Endometrial microvascular endothelial cells (primary cell): ENCODE data around the gene OXSR1. TPM values are rescaled to one million over a fixed set of nuclear protein-coding genes. Genes with fewer than 3 reads are reported as not detected.

Source experiments
- in situ Hi-C: cut with HindIII; loops from 2 replicates; pipeline ENCODE4 v1.10.0; 2017; ENCODE audit warnings: low sequenced_read_pairs, low pct_unique_long_range_greater_than_20kb; ENCODE audit errors: inconsistent ontology term
- total RNA-seq: library from RNA; depleted of rRNA; stranded (reverse); fragments of >200 nt; gene quantifications from one replicate; pipeline ENCODE4 v1.2.3, GENCODE V29; 2015; ENCODE audit errors: inconsistent ontology term

OXSR1 gene
- total RNA-seq, 1 donor from 2014 or later = 31.7 TPM

DNA sequence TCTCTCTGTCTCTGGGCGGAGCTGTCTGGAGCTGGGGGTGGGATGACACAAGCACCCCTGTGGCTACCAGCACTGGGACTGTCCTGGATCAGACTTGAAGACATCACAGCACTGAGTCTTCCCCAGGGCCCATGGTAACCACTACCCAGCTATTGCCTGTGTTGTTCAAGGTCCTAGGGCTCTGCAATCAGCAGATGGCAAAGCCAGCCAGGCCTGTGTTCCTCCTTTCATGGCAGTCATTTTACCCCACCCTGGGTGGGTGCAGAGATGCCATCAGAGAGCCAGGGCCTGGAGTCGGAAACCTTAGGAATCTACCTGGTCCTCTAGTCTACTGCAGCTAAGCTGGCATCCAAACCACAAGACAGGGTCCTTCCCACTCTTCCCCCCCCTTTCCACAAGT, 38.4 kb downstream of the OXSR1 start:
- in situ Hi-C loops = no loop called here

DNA sequence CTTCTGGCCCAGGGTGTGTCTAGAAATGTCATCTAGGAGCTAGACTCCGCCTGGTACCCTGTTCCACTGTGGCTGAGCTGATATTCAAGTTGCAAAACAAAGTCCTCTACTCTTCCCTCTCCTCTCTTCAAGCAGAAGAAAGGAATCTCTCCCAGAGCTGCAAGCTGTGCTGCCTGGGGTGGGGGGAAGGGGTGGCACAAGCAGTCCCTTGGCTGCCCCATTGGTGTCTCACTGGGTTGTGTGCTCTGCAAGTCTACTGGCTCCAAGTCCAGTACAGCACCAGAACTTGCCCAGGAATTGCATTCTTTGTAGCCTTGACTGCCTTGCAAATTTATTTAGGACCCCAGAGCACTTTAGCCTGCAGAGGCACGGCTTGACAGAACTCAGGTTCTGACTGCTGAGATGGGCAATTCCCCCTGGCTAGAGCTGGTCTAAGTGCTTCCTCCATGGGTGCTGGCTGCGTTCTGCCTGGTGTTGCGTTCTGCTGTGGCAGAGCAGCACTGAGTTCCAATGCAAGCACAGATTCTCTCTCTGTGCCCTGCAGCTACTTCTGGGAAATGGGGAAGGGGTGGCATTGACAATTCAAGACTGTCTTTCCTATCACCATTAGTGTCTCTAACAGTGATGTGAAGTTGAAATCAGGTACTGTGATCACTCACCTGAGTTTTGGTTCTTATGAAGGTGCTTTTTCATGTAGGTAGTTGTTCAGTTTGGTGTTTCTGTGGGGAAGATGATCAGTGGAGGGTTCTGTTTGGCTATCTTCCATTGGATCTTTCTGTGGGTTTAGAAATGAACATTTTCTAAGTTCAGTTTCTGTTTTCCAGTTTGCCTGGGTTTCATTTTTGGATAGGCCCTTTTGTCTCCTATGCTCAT, 39.5 kb downstream of the OXSR1 start:
- in situ Hi-C loops = no loop called here

DNA sequence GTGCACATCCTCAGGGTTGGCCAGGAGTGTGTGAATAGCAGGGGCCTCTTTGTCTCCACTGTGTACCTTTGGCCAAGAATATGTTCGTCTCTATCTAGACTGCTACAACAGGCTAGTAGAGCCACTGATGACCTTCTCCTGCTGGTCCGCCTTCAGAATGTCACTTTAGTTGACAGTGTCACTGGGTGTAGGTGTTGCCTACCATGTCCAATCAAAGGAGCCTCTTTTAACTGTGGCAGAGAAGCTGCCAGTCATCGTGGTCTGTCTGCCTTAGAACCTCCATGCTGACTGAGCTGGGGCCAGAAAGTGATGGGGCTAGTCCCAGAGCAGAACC, 40.1 kb downstream of the OXSR1 start:
- in situ Hi-C loops = no loop called here

DNA sequence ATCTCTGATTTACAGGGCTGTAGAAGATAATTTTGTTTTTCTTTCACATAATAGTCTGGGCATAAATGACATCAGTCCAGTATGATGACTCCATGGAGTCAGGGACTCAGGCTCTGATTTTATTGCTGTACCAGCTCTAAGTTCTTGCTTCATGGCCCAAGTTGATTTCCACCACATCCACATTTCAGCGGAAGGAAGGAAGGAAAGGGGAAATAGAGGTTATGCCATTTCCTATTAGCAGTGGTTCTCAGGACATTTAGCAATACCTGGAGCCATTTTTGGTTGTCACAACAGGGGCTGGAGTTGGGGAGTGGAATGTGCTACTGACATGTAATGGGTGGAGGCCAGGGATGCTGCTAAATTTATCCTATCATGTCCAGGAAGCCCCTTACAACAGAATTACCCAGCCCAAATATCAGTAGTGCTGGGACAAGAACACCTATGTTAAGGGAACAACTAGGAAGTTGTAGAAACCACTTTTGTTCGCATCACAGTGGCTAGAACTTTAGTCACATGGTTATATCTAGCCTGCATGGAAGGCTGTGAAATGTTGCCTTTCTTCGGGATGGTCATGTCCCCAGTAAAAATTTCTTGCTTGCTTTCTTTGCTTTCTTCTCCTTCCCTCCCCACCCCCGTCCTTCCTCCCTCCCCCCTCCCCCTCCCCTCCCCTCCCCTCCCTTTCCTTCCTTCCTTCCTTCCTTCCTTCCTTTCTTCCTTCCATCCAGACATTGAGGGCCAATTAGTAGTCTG, 42.1 kb downstream of the OXSR1 start:
- in situ Hi-C loops = no loop called here

DNA sequence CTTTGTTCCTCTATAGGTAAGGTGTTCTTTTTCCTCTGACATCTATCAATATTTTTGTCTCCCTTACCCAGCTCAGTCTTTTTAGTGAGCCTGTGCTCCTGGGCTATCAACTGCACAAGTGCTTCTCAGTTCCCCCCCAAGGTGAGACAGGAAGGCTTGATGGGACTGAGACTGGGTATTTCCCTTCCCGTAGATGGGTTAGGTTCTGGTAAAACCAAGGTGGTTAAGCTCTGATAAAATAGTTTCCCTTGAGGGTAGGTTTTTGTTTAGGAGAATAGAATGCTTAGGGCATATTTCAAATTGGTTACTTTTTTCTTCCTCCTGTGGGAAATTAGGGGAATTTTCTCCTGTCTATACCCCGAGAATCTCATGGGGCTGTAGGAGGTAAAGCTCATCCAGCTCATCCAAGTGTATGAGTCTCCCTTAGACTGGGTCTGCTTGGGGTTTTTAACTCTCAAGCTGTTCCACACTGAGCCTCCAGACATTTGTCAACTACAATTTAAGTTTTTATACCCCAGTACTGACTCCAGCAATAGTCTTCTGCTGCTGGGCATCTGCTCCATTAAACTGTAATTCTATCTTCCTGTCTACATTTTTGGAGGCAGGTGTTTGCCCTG, 44.9 kb downstream of the OXSR1 start:
- in situ Hi-C loops = no loop called here

DNA sequence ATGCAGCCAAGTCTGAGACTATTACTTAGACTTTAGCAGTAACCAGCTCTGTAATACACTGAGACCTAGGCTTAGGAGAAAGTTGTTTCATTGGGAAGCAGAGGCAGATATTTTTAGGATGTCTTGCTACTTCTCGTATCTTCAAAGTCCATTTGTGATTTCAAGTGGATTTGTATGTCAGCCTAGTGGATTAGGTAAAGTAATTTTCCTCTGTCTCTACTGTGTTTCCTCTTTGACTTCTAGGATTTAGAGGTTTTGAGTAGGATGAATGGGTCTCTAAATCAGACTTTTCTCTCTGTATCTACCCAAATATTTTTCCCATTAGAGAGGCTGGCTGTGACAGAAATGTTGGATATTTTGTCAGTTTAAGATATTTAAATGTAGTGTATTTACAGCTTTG, 46.8 kb downstream of the OXSR1 start:
- in situ Hi-C loops = no loop called here

DNA sequence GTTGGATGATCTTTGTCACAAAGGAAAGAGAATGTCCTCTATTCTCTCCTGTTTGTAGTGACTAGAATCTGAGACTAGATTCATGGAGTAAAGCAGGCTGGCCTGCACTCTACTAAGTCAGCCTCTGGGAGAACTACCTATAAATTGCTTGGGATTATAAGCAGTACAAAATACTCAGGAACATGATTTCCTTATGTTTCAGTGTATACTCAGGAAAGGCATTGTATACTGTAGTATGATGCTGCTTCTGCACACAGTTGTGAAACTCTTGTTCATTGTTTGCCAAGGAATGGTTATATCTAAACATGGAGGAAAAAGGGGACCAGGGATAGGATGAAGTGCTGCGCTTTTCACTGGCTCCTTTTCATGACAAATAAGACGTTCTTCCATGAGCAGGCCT, 49.2 kb downstream of the OXSR1 start:
- in situ Hi-C loops = no loop called here

DNA sequence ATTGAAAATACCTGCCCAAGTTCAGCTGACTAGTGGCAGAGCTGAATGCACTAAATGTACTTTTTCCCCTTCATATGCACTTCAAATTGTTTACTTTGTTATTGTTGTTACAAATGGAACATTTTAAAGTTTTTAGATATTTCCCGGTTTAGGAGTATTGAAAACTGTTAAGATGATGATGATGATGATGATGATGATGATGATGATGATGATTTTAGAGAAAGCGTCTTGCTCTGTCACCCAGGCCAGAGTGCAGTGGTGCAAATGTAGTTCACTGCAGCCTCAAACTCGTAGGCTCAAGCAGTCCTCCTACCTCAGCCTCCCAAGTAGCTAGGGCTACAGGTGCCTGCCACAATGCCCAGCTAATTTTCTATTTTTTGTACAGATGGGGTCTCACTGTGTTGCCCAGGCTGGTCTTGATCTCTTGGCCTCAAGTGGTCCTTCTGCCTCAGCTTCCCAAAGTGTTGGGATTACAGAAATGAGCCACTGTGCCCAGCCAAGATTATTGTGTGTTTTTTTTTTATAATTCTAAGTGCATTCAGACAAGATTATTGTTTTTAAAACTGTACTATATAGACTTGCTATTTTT, 54.4 kb downstream of the OXSR1 start:
- in situ Hi-C loops = no loop called here

DNA sequence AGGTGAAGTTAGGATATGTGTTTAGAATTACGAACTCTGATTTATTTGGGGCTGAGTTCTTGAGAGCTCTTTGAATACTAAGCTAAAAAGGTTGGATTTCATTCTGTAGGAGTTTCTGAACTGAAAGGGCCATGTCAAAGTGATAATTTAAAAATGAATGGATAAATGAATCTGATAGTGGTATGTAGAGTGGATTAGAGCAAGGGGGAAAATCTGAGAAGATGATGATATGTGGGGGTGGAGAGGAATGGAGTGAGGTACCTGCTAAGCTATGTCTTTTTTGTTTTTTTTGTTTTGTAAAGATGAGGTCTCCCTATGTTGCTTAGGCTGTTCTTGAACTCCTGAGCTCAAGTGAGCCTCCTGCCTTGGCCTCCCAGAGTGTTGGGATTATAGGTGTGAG, 55.7 kb downstream of the OXSR1 start:
- in situ Hi-C loops = no loop called here

DNA sequence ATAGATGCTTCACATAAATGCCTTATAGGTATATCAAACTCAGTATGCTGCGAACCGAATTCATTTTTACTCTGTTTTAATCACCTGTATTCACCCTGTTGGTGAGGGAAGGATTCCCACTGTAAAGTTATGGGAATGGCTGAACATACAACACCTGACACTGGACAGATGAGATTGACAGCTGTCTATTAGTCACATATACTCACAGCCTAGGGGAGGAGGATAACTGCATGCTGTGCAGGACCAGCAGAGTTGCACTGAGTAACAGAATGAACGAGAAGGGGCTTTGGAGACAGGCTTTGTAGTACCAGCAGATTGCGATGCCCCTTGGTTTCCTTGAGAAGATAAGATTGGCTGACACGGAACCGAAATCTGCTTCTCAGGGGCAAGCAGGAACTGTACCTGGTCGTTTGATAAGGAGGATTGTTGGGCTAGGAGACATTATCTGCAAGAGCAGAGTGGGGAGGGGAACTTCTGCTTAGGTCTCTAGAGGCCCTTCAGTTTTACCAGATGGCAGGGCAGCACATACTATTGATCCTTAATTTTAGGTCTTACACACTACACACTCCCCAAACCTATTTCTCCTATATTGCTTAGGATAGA, 56.8 kb downstream of the OXSR1 start:
- in situ Hi-C loops = no loop called here

DNA sequence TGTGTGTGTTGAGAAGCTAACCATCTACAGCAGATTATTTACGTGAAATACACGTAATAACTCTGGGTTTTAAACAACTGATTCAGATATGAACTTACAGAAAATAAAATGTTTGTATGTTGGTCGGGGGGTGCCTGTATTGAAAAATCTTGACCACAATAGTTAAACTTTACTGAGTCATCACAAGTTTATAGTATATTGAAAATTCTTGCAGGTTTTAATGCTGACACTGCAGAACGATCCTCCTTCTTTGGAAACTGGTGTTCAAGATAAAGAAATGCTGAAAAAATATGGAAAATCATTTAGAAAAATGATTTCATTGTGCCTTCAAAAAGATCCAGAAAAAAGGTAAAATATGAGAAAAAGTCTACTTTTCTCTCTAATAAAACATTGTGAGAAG, 59.0 kb downstream of the OXSR1 start:
- in situ Hi-C loops = no loop called here

DNA sequence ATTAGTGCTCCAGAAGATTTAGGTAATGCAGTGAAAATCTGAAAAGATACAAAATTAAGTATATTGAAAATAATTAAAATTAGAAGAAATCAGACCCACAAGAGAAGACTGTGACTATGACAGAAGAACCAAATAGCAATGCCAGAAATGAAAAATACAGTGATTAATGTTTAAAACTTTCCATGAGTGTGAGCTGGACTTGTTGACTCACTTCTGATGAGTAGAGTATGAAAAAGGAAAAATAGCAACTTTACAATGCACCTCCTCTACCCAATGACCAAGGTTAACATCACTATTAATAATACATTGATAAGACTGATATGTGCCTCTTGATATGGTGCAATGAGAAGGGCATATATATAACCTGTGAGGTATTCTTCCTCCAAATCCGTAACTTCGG, 60.9 kb downstream of the OXSR1 start:
- in situ Hi-C loops = loop anchor here (25.0 kb wide), 1 partner anchor 89 kb away; the partner anchor contains the start of genes ACAA1 and MYD88

DNA sequence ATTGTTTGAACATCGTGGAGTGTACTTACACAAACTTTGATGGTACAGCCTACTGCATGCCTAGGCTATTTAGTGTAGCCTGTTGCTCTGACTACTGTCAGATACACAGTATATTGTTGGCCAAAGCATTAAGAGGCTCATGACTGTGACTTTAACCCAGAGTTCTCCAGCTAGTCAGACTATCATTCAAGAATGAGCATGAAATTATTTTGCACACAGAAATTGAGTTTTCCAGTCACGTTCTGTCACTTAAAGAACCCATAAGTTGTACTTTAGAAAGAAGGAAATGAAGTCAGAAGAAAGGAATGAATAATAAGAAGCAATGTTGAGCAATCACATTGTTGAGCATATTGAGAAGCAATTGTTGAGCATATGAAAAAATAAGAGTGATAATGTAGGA, 62.7 kb downstream of the OXSR1 start:
- in situ Hi-C loops = loop anchor here (25.0 kb wide), 1 partner anchor 91 kb away; the partner anchor contains the start of genes ACAA1 and MYD88

DNA sequence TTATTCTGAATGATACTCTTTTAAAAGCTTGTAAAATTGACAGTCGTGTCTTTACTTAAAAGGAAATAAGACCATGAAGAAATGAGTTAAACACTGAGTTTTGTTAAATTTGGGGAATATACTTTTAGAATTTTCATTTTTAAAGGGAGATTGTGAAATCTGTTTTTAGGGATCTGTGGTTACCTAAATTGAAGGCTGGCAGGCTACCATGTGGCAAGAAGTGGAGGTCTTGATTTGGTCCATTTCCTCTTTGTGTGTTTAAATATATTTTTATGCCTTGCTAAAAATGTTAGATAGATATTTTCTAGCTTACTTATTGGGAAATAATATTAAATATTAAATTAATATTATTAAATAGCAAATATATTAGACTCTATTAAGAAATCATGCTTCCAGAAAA, 63.7 kb downstream of the OXSR1 start:
- in situ Hi-C loops = loop anchor here (25.0 kb wide), 1 partner anchor 92 kb away; the partner anchor contains the start of genes ACAA1 and MYD88

DNA sequence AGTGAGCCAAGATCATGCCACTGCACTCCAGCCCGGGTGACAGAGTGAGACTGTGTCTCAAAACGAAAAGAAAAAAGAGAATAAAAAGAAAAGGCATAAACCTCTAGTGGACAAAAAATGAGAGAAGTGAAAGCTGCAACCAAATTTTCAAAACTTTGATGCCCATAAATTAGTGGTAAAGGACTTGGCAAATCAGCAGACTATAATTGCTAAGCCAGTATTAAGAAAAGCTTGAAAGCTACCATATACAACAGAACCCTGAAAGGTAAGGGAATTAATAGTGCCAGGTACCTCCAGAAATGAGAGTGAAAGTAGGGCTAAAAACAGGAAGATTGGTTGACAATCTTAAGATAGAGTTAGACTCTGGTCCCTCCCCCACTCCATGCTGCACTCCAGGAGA, 67.4 kb downstream of the OXSR1 start:
- in situ Hi-C loops = loop anchor here (25.0 kb wide), 1 partner anchor 95 kb away; the partner anchor contains the start of genes ACAA1 and MYD88

DNA sequence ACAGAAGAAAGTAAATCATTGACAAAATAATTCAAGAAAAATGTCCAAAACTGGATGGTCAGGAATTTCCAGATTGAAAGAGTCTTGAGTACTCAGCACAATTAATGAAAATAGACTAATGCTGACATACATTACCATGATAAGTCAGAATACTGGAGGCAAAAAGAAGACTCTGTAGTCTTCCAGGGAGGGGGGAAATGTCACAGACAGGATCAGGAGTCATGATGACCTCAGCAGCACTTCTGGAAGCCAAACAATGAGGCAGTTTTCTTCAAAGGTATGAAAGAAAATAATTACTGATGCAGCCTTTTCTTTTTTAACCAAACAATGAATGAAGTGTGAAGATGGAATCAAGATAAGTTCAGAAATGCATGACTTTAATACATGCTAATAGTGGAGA, 70.1 kb downstream of the OXSR1 start:
- in situ Hi-C loops = loop anchor here (25.0 kb wide), 1 partner anchor 98 kb away; the partner anchor contains the start of genes ACAA1 and MYD88

DNA sequence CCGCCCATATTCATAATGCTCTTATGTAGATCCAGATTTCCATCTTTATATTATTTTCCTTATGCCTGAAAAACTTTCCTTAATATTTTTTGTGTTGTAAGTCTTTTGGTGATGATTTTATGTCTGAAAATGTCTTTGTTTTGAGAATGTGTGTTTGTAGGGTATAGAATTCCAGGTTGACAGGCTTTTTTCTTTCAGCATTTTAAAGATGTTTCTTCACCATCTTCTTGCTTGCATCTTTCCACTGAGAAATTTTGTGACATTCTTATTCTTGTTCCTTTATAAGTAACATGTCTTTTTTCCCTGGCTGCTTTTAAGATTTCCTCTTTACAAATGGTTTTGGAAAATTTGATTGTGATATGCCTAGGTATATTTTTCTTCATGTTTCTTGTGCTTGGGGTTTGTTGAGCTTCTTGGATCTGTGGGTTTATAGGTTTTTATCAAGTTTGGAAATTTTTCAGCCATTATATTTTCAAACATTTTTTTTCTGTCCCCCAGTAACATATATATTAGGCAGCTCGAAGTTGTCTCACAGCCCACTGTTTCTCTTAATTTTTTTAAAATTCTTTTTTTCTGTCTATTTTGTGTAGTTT, 73.2 kb downstream of the OXSR1 start:
- in situ Hi-C loops = loop anchor here (25.0 kb wide), 1 partner anchor 101 kb away; the partner anchor contains the start of genes ACAA1 and MYD88

DNA sequence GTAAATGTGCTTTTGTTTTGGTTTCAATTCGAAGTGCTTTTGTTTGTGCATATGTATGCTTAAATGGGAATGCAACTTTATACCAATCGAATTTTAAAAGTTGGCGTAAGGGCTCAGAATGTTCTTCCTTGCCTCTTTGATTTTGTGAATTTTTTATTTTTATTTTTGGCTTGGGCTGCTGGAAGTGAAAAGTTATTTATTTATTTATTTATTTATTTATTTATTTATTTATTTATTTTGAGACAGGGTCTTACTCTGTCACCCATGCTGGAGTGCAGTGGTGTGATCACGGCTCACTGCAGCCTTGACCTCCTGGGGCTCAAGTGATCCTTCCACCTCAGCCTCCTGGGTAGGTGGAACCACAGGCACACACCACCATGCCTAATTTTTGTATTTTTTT, 77.5 kb downstream of the OXSR1 start:
- in situ Hi-C loops = loop anchor here (25.0 kb wide), 1 partner anchor 106 kb away; the partner anchor contains the start of genes ACAA1 and MYD88
